Vagina (tissue), 2 donors: Measurements from ENCODE around the gene GSTP1. TPM values are rescaled to one million over a fixed set of nuclear protein-coding genes. Genes with fewer than 3 reads are reported as not detected.
A peak's percentile ranks its signal among the peaks of the same experiment; 100 is the strongest.

ENCODE experiments used
- DNase-seq, 2 donors: peaks; one replicate each; pipeline ENCODE4 v3.0.0-alpha.2; 2017; ENCODE audit errors: extremely low spot score in 2 of 2
- H3K27ac ChIP-seq: fragments of 200-600 bp; sonication (generic); one replicate; pipeline ENCODE4 v1.5.1; 2019
- H3K27me3 ChIP-seq: fragments of 200-600 bp; sonication (generic); one replicate; pipeline ENCODE4 v1.5.1; 2019
- H3K36me3 ChIP-seq, 2 donors: fragments of 200-600 bp; sonication (generic); one replicate each; pipeline ENCODE4 v1.5.1; 2017 to 2019
- H3K4me1 ChIP-seq: fragments of 200-600 bp; sonication (generic); one replicate; pipeline ENCODE4 v1.5.1; 2019
- H3K4me3 ChIP-seq, 2 donors: fragments of 200-600 bp; sonication (generic); 1 replicate in 1 of 2; 2 replicates in 1 of 2; pipeline ENCODE4 v1.5.1; 2016 to 2019
- H3K9me3 ChIP-seq: fragments of 200-600 bp; sonication (generic); one replicate; pipeline ENCODE4 v1.5.1; 2019
- CTCF ChIP-seq, 3 experiments: fragments of 450-650 bp in 2 of 3; fragments of 200-600 bp in 1 of 3; sonication (generic) in 1 of 3; IDR thresholded peaks; one replicate each; pipeline ENCODE4 v1.5.1; 2017 to 2019; ENCODE audit warnings: antibody characterized with exemption in 3 of 3, mild to moderate bottlenecking in 2 of 3, moderate library complexity in 2 of 3
- POLR2A ChIP-seq, 2 donors: fragments of 450-650 bp; IDR thresholded peaks; one replicate each; pipeline ENCODE4 v1.6.1; 2017; ENCODE audit warnings: antibody characterized with exemption in 2 of 2, mild to moderate bottlenecking in 2 of 2, moderate library complexity in 2 of 2
- POLR2AphosphoS5 ChIP-seq, 2 donors: sonication (generic); formaldehyde crosslinking; IDR thresholded peaks; one replicate each; pipeline ENCODE4 v1.9.0; 2017; ENCODE audit warnings: antibody characterized with exemption in 2 of 2, mild to moderate bottlenecking in 2 of 2, low read depth in 1 of 2; ENCODE audit not compliant: insufficient read depth in 1 of 2
- intact Hi-C: fragments of 100-400 bp; cut with DNase I; formaldehyde crosslinking; loops from one replicate; pipeline ENCODE4 v1.15.1; 2023
- total RNA-seq: library from RNA; depleted of rRNA; stranded (reverse); fragments of >200 nt; gene quantifications from one replicate; pipeline ENCODE4 v1.2.3, GENCODE V29; 2016

Gene GSTP1
- total RNA-seq, 1 donor from 2014 or later: 2,739 TPM

DNA sequence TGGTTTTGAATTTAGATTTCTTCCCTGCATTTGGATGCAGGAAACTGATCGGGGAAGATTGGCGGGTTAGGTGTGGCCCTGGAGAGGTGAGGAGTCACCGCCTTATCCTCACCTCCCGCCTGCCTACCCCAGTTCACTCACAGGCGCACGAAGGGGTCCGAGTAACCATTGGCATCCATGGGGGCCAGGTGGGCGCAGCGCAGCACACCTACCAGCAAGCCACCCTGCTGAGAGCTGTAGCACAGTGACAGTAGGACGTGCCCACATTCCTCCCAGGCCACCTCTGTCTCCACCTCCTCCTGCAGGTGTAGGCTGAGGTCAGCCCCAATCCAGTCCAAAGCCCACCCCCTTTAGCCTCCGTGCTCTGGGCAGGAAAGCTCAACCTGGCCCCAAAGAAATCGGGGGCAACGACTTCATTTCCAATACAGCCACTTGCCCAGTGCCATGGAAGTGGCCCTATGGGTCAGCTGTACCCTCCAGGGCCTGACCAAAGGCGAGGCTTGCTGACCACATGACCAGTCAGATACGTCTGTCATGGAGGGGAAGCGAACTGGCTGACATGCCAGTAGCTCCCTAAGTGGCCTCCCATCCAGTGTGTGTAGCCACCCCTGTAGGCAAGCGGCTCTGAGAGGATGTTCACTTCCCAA lies 29.8 kb downstream of the GSTP1 start:
- H3K4me1 ChIP-seq: peaks cover 16% of the 10 kb centered on the region
- no peak for DNase-seq
- peaks cover 0 to 37% of the 10 kb centered on the region in 2 donors for H3K36me3 ChIP-seq
- intact Hi-C loops: loop anchor here (10.0 kb wide), 1 partner anchor 209 kb away; the partner anchor contains the start of genes PPP1CA and TBC1D10C
- H3K9me3 ChIP-seq: no peaks in the 10 kb centered on the region
- no peaks in the 10 kb centered on the region for H3K27me3 ChIP-seq
- peak overlapping the region; percentile 28 to 48 for H3K4me3 ChIP-seq
- no peak for TF ChIP-seq POLR2AphosphoS5 (IDR thresholded peaks at IDR 0.05; ENCODE audit: insufficient read depth in 1 of 2, low read depth in 1 of 2)
- no peak for TF ChIP-seq POLR2A (IDR thresholded peaks at IDR 0.05)
- no peak overlapping the region for H3K27ac ChIP-seq

DNA sequence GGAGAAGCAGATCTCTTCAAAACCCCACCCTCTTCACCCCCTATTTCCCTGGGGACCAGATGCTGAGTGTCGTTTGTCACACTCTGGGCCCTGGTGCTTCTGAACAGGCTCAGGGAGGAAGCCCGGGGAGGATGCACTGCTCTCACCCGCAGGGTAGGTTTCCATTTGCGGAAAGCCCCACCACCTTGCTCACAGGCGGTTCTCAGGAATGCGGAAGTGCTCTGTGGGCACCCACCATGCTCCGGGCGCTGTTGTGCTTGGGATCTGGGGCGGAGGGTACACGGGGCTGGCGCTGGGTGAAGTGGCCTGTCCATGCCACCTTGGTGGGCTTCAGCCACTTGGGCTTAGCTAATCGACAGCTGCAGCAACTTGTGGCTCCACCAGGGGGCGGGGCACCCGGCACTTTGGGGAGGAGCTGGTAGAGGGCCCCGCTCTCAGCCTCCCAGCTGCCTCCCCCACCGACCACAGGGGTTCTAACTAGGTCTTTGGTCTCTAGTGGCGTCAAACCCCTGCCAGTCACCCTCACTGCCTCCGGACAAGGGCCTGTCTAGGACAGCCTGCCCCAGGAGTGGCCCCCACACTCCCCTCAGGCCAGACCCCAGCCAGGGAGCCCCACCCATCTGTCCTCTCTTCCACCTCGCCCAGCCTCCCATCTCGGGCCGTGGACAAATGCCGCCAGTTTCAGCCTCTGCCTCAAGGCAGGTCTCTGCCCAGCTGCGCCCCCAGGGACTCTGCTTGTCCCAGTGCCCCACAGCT lies 30.5 kb downstream of the GSTP1 start:
- Histone ChIP-seq H3K4me3 (peak overlapping the region; percentile 28 to 48), H3K36me3 (peaks cover 0 to 34% of the 10 kb centered on the region in 2 donors), H3K27ac (peak overlapping the region; percentile 58), H3K4me1 (peaks cover 15% of the 10 kb centered on the region), H3K27me3 (no peaks in the 10 kb centered on the region), H3K9me3 (no peaks in the 10 kb centered on the region)
- intact Hi-C loops: loop anchor here (10.0 kb wide), 1 partner anchor 209 kb away; the partner anchor contains the start of genes PPP1CA and TBC1D10C
- TF ChIP-seq CTCF (IDR thresholded peaks at IDR 0.05) (peak; percentile 34 to 56 (median 52)), POLR2A (IDR thresholded peaks at IDR 0.05) (no peak), POLR2AphosphoS5 (IDR thresholded peaks at IDR 0.05; ENCODE audit: insufficient read depth in 1 of 2, low read depth in 1 of 2) (peak in 1 of 2 donors; percentile 54)
- peak in 1 of 2 donors; percentile 94 for DNase-seq

- no peak overlapping the region for H3K4me3 ChIP-seq
- peak in 1 of 2 donors; percentile 93 for DNase-seq
- H3K4me1 ChIP-seq: peaks cover 15% of the 10 kb centered on the region
- no peak for TF ChIP-seq POLR2A (IDR thresholded peaks at IDR 0.05)
- H3K27ac ChIP-seq: peak overlapping the region; percentile 58
- H3K27me3 ChIP-seq: no peaks in the 10 kb centered on the region
- H3K9me3 ChIP-seq: no peaks in the 10 kb centered on the region
- H3K36me3 ChIP-seq: peaks cover 0 to 26% of the 10 kb centered on the region in 2 donors
- intact Hi-C loops: loop anchor here (10.0 kb wide), 1 partner anchor 210 kb away; the partner anchor contains the start of genes PPP1CA and TBC1D10C
Measured at GRCh38 chr11:67614730-67615714, 31.4 kb downstream of the GSTP1 start.

DNA sequence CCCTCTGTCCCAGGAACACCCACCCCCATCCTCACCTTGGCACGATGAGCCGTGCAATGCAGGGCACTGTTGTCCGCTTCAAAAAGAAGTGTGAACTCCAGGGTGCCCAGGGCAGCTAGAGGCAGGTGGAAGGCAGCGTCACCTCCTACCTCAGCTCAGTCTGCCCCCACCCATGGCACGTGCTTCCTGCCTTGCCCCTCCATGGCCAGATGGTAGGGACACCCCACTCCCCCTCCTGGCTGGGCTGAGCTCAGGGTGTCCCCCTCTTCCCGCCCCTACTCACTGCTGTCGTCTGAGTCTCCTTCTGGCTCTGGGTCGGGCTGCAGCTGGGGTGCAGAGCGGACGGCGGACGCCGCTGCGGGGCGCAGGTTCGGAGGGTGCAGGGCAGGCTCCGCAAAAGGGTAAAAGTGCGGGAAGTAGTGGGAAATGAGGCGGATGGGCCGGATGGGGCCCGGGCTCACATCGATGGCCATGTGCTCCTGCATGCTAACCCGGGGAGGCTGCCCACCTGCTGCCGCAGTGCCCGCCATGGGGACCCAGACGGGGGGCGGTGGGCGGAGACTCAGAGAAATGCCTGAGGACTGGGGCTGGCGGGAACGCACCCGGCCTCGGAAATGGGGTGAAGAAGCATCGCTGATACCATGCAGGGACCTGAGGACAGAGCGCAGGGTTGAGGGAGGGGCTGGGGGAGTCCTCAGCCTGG lies 32.3 kb downstream of the GSTP1 start:
- intact Hi-C loops: loop anchor here (10.0 kb wide), 1 partner anchor 211 kb away; the partner anchor contains the start of genes PPP1CA and TBC1D10C
- Histone ChIP-seq H3K27me3 (no peaks in the 10 kb centered on the region), H3K4me1 (peaks cover 15% of the 10 kb centered on the region), H3K27ac (no peak overlapping the region), H3K4me3 (no peak overlapping the region), H3K36me3 (peaks cover 0 to 18% of the 10 kb centered on the region in 2 donors), H3K9me3 (no peaks in the 10 kb centered on the region)
- peak in 1 of 2 donors; percentile 93 for DNase-seq
- TF ChIP-seq CTCF (IDR thresholded peaks at IDR 0.05) (no peak), POLR2A (IDR thresholded peaks at IDR 0.05) (no peak), POLR2AphosphoS5 (IDR thresholded peaks at IDR 0.05; ENCODE audit: insufficient read depth in 1 of 2, low read depth in 1 of 2) (no peak)

GRCh38 chr11:67616431-67617242 lies 33.0 kb downstream of the GSTP1 start:
- H3K4me1 ChIP-seq: peaks cover 15% of the 10 kb centered on the region
- intact Hi-C loops: loop anchor here (10.0 kb wide), 1 partner anchor 212 kb away; the partner anchor contains the start of genes PPP1CA and TBC1D10C

More at GRCh38 chr11:67616431-67617242, 33.0 kb downstream of the GSTP1 start:
- DNase-seq: no peak
- H3K27ac ChIP-seq: no peak overlapping the region
- no peaks in the 10 kb centered on the region for H3K9me3 ChIP-seq
- H3K36me3 ChIP-seq: peaks cover 0 to 10% of the 10 kb centered on the region in 2 donors
- no peak overlapping the region for H3K4me3 ChIP-seq
- TF ChIP-seq CTCF (IDR thresholded peaks at IDR 0.05) (no peak), POLR2A (IDR thresholded peaks at IDR 0.05) (no peak), POLR2AphosphoS5 (IDR thresholded peaks at IDR 0.05; ENCODE audit: insufficient read depth in 1 of 2, low read depth in 1 of 2) (no peak)
- H3K27me3 ChIP-seq: no peaks in the 10 kb centered on the region
